ENCODE measurements around the gene POLR3K. TPM values are rescaled to one million over a fixed set of nuclear protein-coding genes. Genes with fewer than 3 reads are reported as not detected.

The POLR3K gene
- 10 to 100 TPM; 12.6 to 13.4 TPM for total RNA-seq
- 10 to 100 TPM in 5 of 6 donors, 1 to 10 TPM in 1; 9.6 to 12.1 (median 10.6) TPM for polyA plus RNA-seq (ENCODE audit: insufficient read length in 6 of 6)
- long read RNA-seq, donor 1, transcript POLR3K-201 (3 exons, 1,392 nt), result major isoform, 25 of 26 reads
- long read RNA-seq, donor 1, partial matches to known transcripts, result 0 of 26 reads
- long read RNA-seq, donor 1, other reads (novel, unspliced or antisense), result 0 of 26 reads
- long read RNA-seq, donor 2, transcript POLR3K-201 (3 exons, 1,392 nt), result major isoform, 28 of 28 reads
- long read RNA-seq, donor 2, partial matches to known transcripts, result 0 of 28 reads
- long read RNA-seq, donor 2, other reads (novel, unspliced or antisense), result 0 of 28 reads
- long read RNA-seq, donor 3, transcript POLR3K-201 (3 exons, 1,392 nt), result major isoform, 26 of 27 reads
- long read RNA-seq, donor 3, partial matches to known transcripts, result 0 of 27 reads
- long read RNA-seq, donor 3, other reads (novel, unspliced or antisense), result 0 of 27 reads
- long read RNA-seq, donor 4, transcript POLR3K-201 (3 exons, 1,392 nt), result major isoform, 20 of 21 reads
- long read RNA-seq, donor 4, partial matches to known transcripts, result 1 of 21 reads
- long read RNA-seq, donor 4, other reads (novel, unspliced or antisense), result 0 of 21 reads
- long read RNA-seq, donor 5, transcript POLR3K-201 (3 exons, 1,392 nt), result major isoform, 23 of 23 reads
- long read RNA-seq, donor 5, partial matches to known transcripts, result 0 of 23 reads
- long read RNA-seq, donor 5, other reads (novel, unspliced or antisense), result 0 of 23 reads
- long read RNA-seq, donor 6, transcript POLR3K-201 (3 exons, 1,392 nt), result major isoform, 16 of 16 reads
- long read RNA-seq, donor 6, partial matches to known transcripts, result 0 of 16 reads
- long read RNA-seq, donor 6, other reads (novel, unspliced or antisense), result 0 of 16 reads
- long read RNA-seq, donor 7, transcript POLR3K-201 (3 exons, 1,392 nt), result major isoform, 9 of 9 reads
- long read RNA-seq, donor 7, partial matches to known transcripts, result 0 of 9 reads
- long read RNA-seq, donor 7, other reads (novel, unspliced or antisense), result 0 of 9 reads
- long read RNA-seq, donor 8, transcript POLR3K-201 (3 exons, 1,392 nt), result major isoform, 17 of 17 reads
- long read RNA-seq, donor 8, partial matches to known transcripts, result 0 of 17 reads
- long read RNA-seq, donor 8, other reads (novel, unspliced or antisense), result 0 of 17 reads
- long read RNA-seq, donor 9, result 0 reads
- long read RNA-seq, donor 10, transcript POLR3K-201 (3 exons, 1,392 nt), result major isoform, 31 of 31 reads
- long read RNA-seq, donor 10, partial matches to known transcripts, result 0 of 31 reads
- long read RNA-seq, donor 10, other reads (novel, unspliced or antisense), result 0 of 31 reads
- long read RNA-seq, donor 11, result 0 reads
- long read RNA-seq, donor 12, transcript POLR3K-201 (3 exons, 1,392 nt), result major isoform, 16 of 17 reads
- long read RNA-seq, donor 12, partial matches to known transcripts, result 0 of 17 reads
- long read RNA-seq, donor 12, other reads (novel, unspliced or antisense), result 0 of 17 reads

DNA sequence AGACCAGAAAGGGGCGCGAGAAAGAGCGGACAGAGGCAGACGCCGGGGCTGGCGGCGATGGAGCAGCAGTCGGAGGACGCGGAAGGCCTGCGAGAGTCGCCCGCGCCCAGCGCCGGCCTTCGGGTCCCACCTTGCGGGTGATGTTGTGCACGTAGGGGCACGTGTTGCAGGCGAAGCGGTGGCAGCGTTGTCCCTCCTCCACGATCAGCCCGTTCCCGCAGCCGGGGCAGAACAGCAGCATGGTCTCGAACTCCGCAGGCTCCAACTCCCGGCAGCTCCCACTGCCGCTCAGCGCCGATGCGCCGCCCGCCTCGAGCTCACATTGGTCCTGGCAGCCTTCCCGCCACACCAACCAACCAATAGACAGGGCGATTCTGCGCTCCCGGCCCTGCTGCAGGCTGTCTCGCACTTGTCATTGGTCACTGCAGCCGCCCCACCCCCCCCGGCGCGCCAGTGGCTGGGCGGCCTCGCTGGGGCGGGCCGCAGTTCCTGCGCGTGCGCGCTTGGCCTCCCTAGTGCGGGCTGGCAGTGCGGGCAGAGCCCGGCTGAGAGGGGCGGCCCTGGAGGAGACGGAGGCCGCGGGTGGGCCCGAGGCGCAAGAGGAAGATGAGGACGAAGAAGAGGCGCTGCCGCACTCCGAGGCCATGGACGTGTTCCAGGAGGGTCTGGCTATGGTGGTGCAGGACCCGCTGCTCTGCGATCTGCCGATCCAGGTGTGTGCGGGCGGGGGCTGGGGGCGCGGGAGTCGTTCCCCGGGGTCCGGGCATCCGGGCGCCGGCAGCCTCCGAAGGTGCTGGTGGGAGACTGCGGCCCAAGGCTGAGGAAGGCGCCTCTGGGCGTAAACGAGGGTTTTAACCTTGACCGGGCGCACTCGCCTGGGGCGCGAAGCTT lies at the start of gene POLR3K, which contains the start of gene SNRNP25:
TSS of gene POLR3K (minus strand) at position 263 of the 891 bp plus-strand sequence. CDS start at position 241, 22 bp downstream.
TSS of gene SNRNP25 (plus strand) at position 483 of the 891 bp plus-strand sequence. CDS start at position 672, 189 bp downstream.
- H3K4me3 ChIP-seq, result peak within 1 kb of the TSS; percentile 88 to 95
- TF ChIP-seq, protein P1, sequence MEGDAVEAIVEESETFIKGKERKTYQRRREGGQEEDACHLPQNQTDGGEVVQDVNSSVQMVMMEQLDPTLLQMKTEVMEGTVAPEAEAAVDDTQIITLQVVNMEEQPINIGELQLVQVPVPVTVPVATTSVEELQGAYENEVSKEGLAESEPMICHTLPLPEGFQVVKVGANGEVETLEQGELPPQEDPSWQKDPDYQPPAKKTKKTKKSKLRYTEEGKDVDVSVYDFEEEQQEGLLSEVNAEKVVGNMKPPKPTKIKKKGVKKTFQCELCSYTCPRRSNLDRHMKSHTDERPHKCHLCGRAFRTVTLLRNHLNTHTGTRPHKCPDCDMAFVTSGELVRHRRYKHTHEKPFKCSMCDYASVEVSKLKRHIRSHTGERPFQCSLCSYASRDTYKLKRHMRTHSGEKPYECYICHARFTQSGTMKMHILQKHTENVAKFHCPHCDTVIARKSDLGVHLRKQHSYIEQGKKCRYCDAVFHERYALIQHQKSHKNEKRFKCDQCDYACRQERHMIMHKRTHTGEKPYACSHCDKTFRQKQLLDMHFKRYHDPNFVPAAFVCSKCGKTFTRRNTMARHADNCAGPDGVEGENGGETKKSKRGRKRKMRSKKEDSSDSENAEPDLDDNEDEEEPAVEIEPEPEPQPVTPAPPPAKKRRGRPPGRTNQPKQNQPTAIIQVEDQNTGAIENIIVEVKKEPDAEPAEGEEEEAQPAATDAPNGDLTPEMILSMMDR (IDR thresholded peaks at IDR 0.05), result no peak
- ATAC-seq (peak; percentile 98), DNase-seq (peak; percentile 95 to 99 (median 98))
- peak within 1 kb of the TSS; percentile 33 to 77 for H3K27ac ChIP-seq
- peaks cover 3 to 36% of the 10 kb centered on the region in 2 donors for H3K4me1 ChIP-seq
- peaks cover 0 to 46% of the 10 kb centered on the region in 2 donors for H3K36me3 ChIP-seq
- H3K9me3 ChIP-seq, result no peaks in the 10 kb centered on the region
- intact Hi-C loops (cut with DNase I), result no loop called here
- H3K27me3 ChIP-seq, result no peaks in the 10 kb centered on the region

DNA sequence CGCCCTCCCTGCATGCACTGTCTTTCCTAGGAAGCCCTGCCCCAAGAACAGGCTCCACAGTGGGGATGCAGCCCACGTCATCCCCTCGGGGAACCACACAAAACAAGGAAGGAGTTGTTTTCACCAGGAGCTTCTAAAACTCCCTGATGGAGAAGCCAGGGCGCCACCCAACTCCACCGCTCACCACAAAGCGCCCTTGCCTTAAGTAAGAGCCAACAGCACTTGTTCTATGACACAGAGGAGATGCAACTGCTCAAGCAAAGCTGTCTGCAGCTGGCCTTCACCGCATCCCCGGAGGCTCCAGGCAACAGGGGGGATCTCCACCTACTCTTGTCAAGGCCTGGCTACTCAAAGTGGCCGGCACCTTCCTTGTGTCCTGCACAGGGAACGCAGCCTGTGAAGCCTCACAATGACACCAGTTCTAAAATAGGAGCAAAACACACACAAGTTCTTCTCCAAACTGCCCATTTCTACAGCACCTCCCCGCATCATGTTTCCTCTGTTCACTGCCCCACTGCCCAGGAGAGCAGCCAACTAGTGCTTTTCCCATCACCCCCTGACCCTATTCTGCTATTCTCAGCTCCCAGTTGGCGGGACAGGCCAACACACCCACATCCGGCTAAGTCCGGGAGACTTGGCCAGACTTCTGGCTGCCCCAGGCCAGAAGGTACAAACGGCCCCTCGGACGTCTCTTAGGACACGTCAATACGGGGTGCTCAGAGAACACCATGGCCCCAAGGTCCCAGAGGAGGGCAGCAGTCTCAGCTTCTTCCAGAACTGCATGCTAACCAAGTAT lies 48.9 kb upstream of the POLR3K start:
- peaks cover 4 to 11% of the 10 kb centered on the region in 2 donors for H3K4me1 ChIP-seq
- no peaks in the 10 kb centered on the region for H3K27me3 ChIP-seq
- ATAC-seq (peak; percentile 13), DNase-seq (peak in 2 of 4 donors; percentile 15 to 61)
- intact Hi-C loops (cut with DNase I), result no loop called here
- H3K27ac ChIP-seq, result no peak overlapping the region
- H3K9me3 ChIP-seq, result no peaks in the 10 kb centered on the region
- no peak overlapping the region for H3K4me3 ChIP-seq
- TF ChIP-seq, protein P1 (IDR thresholded peaks at IDR 0.05), result no peak
- H3K36me3 ChIP-seq, result peaks cover 0 to 44% of the 10 kb centered on the region in 2 donors

DNA sequence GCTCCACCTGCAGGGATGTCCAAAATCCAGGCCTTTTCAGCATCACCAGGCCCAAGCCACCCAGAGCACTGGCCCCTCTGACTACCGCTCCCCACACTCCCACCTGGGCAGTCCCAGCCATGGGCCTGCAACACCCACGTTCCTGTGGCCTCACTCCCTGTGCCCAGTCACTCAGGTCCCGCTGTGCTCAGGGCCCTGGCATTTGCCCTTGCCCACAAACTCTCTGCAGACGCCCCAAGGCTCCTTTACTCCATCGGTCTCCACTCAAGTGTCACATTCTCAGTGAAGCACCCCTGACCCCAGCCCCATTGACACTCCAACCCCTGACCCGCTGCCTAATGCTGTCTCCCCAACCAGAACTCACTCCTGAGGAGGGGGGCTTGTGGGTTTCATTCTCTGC lies 48.2 kb upstream of the POLR3K start:
- Histone ChIP-seq H3K27me3 (no peaks in the 10 kb centered on the region), H3K36me3 (peaks cover 0 to 44% of the 10 kb centered on the region in 2 donors), H3K4me3 (no peak overlapping the region), H3K4me1 (peaks cover 7 to 17% of the 10 kb centered on the region in 2 donors), H3K27ac (no peak overlapping the region), H3K9me3 (no peaks in the 10 kb centered on the region)
- TF ChIP-seq, protein P1 (IDR thresholded peaks at IDR 0.05), result no peak
- ATAC-seq (no peak), DNase-seq (no peak)
- intact Hi-C loops (cut with DNase I), result no loop called here

Measured in left lung (tissue), 14 donors.